Measurements from ENCODE around the gene SNTG2.

DNA sequence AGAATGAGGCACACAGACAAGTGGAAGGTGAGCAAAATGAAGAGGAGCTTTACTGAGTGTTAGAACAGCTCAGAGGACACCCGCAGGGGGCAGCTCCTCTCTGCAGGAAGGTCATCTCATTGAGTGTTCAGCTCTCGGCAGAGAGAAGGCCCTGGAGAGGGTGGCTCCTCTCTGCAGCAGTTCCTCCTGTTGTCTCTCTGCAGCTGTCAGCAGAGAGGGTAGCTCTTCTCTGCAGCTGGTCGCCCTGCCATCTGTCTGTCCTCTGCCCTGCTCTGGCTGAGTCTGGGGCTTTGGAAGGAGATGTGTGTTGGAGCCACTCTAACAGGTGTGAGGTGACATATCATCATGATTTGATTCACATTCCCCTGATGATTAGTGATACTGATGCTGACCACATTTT, 6.8 kb upstream of the SNTG2 start:
- no peak for TF ChIP-seq CTCF (IDR thresholded peaks at IDR 0.05; ENCODE audit: low read depth, low read length, poor library complexity, severe bottlenecking)
- TF ChIP-seq EZH2phosphoT487 (IDR thresholded peaks at IDR 0.05; ENCODE audit: borderline replicate concordance, low read length) = no peak

Measured in DOHH2 (cell line).